GM23338 (cell line): ENCODE measurements around the gene POLR1A. TPM values are rescaled to one million over a fixed set of nuclear protein-coding genes. Genes with fewer than 3 reads are reported as not detected.

ENCODE experiments used
- ATAC-seq: fragments of 200-7000 bp; cut with Tn5 transposase; 3 replicates; pipeline ENCODE4 v1.9.1; 2020
- DNase-seq: peaks from one replicate; pipeline ENCODE4 v3.0.0-alpha.2; 2015; ENCODE audit warnings: low spot score
- H2AFZ ChIP-seq: fragments of 200-600 bp; sonication (generic); 2 replicates; pipeline ENCODE4 v1.8.0; 2016; ENCODE audit warnings: antibody characterized with exemption, mild to moderate bottlenecking, moderate library complexity
- H3F3A ChIP-seq: fragments of 200-600 bp; sonication (generic); replicated peaks from 2 replicates; pipeline ENCODE4 v1.8.0; 2017; ENCODE audit warnings: antibody characterized with exemption, mixed run types, low read depth
- H3K27ac ChIP-seq: fragments of 200-600 bp; sonication (generic); 2 replicates; pipeline ENCODE4 v1.6.1; 2016; ENCODE audit warnings: low read depth
- H3K27me3 ChIP-seq: fragments of 200-600 bp; sonication (generic); 2 replicates; pipeline ENCODE4 v1.8.0; 2016; ENCODE audit warnings: mild to moderate bottlenecking, mixed run types, moderate library complexity; ENCODE audit not compliant: insufficient read depth
- H3K36me3 ChIP-seq: fragments of 200-600 bp; sonication (generic); 2 replicates; pipeline ENCODE4 v1.8.0; 2016; ENCODE audit warnings: mild to moderate bottlenecking; ENCODE audit not compliant: insufficient read depth
- H3K4me1 ChIP-seq: fragments of 200-600 bp; sonication (generic); 2 replicates; pipeline ENCODE4 v1.8.0; 2016; ENCODE audit warnings: mild to moderate bottlenecking, moderate library complexity; ENCODE audit not compliant: insufficient read depth
- H3K4me2 ChIP-seq: fragments of 200-600 bp; sonication (generic); 2 replicates; pipeline ENCODE4 v1.7.1; 2017; ENCODE audit warnings: mixed run types
- H3K4me3 ChIP-seq: fragments of 200-600 bp; sonication (generic); 2 replicates; pipeline ENCODE4 v1.6.1; 2016; ENCODE audit warnings: mixed run types
- H3K79me2 ChIP-seq: fragments of 200-600 bp; sonication (generic); replicated peaks from 2 replicates; pipeline ENCODE4 v1.8.0; 2017; ENCODE audit warnings: mild to moderate bottlenecking; ENCODE audit not compliant: insufficient read depth
- H3K9me2 ChIP-seq: fragments of 200-600 bp; sonication (generic); 2 replicates; pipeline ENCODE4 v1.8.0; 2017; ENCODE audit not compliant: insufficient read depth
- H4K20me1 ChIP-seq: fragments of 200-600 bp; sonication (generic); replicated peaks from 2 replicates; pipeline ENCODE4 v1.8.0; 2017; ENCODE audit warnings: mild to moderate bottlenecking; ENCODE audit not compliant: insufficient read depth
- H3K27ac Mint-ChIP-seq: 2 replicates; pipeline ENCODE4 v1.8.0; 2020; ENCODE audit warnings: inconsistent platforms, mild to moderate bottlenecking, moderate library complexity, mixed read lengths
- H3K27me3 Mint-ChIP-seq: 3 replicates; pipeline ENCODE4 v1.8.0; 2022; ENCODE audit warnings: low read depth, mild to moderate bottlenecking, moderate library complexity, mixed read lengths, inconsistent platforms; ENCODE audit not compliant: insufficient read depth, poor library complexity
- H3K36me3 Mint-ChIP-seq: 3 replicates; pipeline ENCODE4 v1.8.0; 2021; ENCODE audit warnings: low read depth, mild to moderate bottlenecking, inconsistent platforms, moderate library complexity, mixed read lengths
- H3K4me1 Mint-ChIP-seq: 3 replicates; pipeline ENCODE4 v1.8.0; 2020; ENCODE audit warnings: mild to moderate bottlenecking, inconsistent platforms, mixed read lengths
- H3K4me3 Mint-ChIP-seq: 3 replicates; pipeline ENCODE4 v1.8.0; 2021; ENCODE audit warnings: moderate library complexity, mild to moderate bottlenecking, inconsistent platforms, mixed read lengths
- H3K9me3 Mint-ChIP-seq: 3 replicates; pipeline ENCODE4 v1.8.0; 2020; ENCODE audit warnings: moderate library complexity, mild to moderate bottlenecking, inconsistent platforms, mixed read lengths
- CREB1 ChIP-seq: fragments of 250-450 bp; sonication (Bioruptor Pico); IDR thresholded peaks from 2 replicates; pipeline ENCODE4 v1.5.0; 2020; ENCODE audit warnings: low read depth, mild to moderate bottlenecking, moderate library complexity
- CTCF ChIP-seq, 2 experiments: fragments of 200-600 bp in 1 of 2; sonication (generic) in 1 of 2; conservative IDR thresholded peaks; 2 replicates each; pipeline versions ENCODE4 v1.5.1 to v1.6.1; 2016 to 2017; ENCODE audit warnings: antibody characterized with exemption in 2 of 2, low read depth in 2 of 2, mild to moderate bottlenecking in 2 of 2, moderate library complexity in 1 of 2
- ETS1 ChIP-seq: IDR thresholded peaks from 2 replicates; pipeline ENCODE4 v1.6.1; 2016; ENCODE audit warnings: antibody characterized with exemption
- EZH2 ChIP-seq: fragments of 200-600 bp; sonication (generic); IDR thresholded peaks from one replicate; pipeline ENCODE4 v1.8.0; 2017; ENCODE audit warnings: antibody characterized with exemption, mild to moderate bottlenecking, low read depth; ENCODE audit not compliant: unreplicated experiment
- EZH2phosphoT487 ChIP-seq: fragments of 200-600 bp; sonication (generic); IDR thresholded peaks from one replicate; pipeline ENCODE4 v1.8.1; 2018; ENCODE audit warnings: antibody characterized with exemption; ENCODE audit not compliant: unreplicated experiment
- JUNB ChIP-seq: IDR thresholded peaks from one replicate; pipeline ENCODE4 v1.6.1; 2016; ENCODE audit warnings: antibody characterized with exemption; ENCODE audit not compliant: unreplicated experiment
- NANOG ChIP-seq: IDR thresholded peaks from 2 replicates; pipeline ENCODE4 v1.6.1; 2016; ENCODE audit warnings: antibody characterized with exemption, borderline replicate concordance
- POLR2AphosphoS5 ChIP-seq: IDR thresholded peaks from 2 replicates; pipeline ENCODE4 v1.6.1; 2016; ENCODE audit warnings: antibody characterized with exemption, low read depth
- REST ChIP-seq: IDR thresholded peaks from one replicate; pipeline ENCODE4 v1.6.1; 2018; ENCODE audit warnings: antibody characterized with exemption; ENCODE audit not compliant: unreplicated experiment
- STAT1 ChIP-seq: IDR thresholded peaks from one replicate; pipeline ENCODE4 v1.6.1; 2016; ENCODE audit warnings: antibody characterized with exemption; ENCODE audit not compliant: unreplicated experiment
- ZNF114 ChIP-seq: fragments of 250-450 bp; sonication (Bioruptor Pico); IDR thresholded peaks from 2 replicates; pipeline ENCODE4 v1.5.0; 2020; ENCODE audit warnings: mild to moderate bottlenecking, moderate library complexity
- ZNF462 ChIP-seq: fragments of 250-450 bp; sonication (Bioruptor Pico); IDR thresholded peaks from 2 replicates; pipeline ENCODE4 v1.5.0; 2020; ENCODE audit warnings: mild to moderate bottlenecking, moderate library complexity
- polyA plus RNA-seq: library from polyadenylated mRNA; unstranded; fragments of >200 nt; fragmentation: Nextera tagmentation; extraction: Ambion mirVana; gene quantifications from 2 replicates; pipeline ENCODE4 v1.2.1, GENCODE V29; 2016
- total RNA-seq: library from RNA; depleted of rRNA; stranded (reverse); fragments of >200 nt; shearing (Covaris generic); gene quantifications from 2 replicates; pipeline ENCODE4 v1.2.3, GENCODE V29; 2014

The POLR1A gene
- total and polyA plus RNA-seq, 2 experiments from 2014 or later = 13.8 to 43.2 TPM

- TF ChIP-seq REST = no peak
- TF ChIP-seq POLR2AphosphoS5 = no peak
- no peak for TF ChIP-seq ZNF114 (CRISPR knock-in tag)
- no peak for TF ChIP-seq JUNB
- no peak for TF ChIP-seq EZH2
- TF ChIP-seq CREB1 (CRISPR knock-in tag) = no peak
- TF ChIP-seq EZH2phosphoT487 = no peak
- no peak for TF ChIP-seq STAT1
- no peak for TF ChIP-seq CTCF (conservative IDR thresholded peaks at IDR 0.05; ENCODE audit: low read depth in 2 of 2)
Observed at GRCh38 chr2:86015006-86015405, 90.7 kb downstream of the POLR1A start (continued).

- no peaks in the 10 kb centered on the region for H3K36me3 ChIP-seq
- H3K27ac Mint-ChIP-seq = no peak overlapping the region
- H3K4me2 ChIP-seq = no peak overlapping the region
- no peaks in the 10 kb centered on the region for H4K20me1 ChIP-seq
- peaks cover 10% of the 10 kb centered on the region for H3K27me3 Mint-ChIP-seq
- no peaks in the 10 kb centered on the region for H3K27me3 ChIP-seq
- no peaks in the 10 kb centered on the region for H3K9me2 ChIP-seq
- H3K4me1 ChIP-seq = no peaks in the 10 kb centered on the region
- H3K4me3 ChIP-seq = no peak overlapping the region
- H3F3A ChIP-seq = no peaks in the 10 kb centered on the region
- no peak overlapping the region for H3K4me3 Mint-ChIP-seq
- no peak overlapping the region for H3K27ac ChIP-seq
- H3K9me3 Mint-ChIP-seq = peaks cover 18% of the 10 kb centered on the region
- peaks cover 5% of the 10 kb centered on the region; the same call in 2 of the 3 replicates for H3K4me1 Mint-ChIP-seq
- H3K36me3 Mint-ChIP-seq = peaks cover 7% of the 10 kb centered on the region; the same call in 1 of the 3 replicates
- H3K79me2 ChIP-seq = no peaks in the 10 kb centered on the region
- DNase-seq (no peak), ATAC-seq (no peak)
- H2AFZ ChIP-seq = no peak overlapping the region
- TF ChIP-seq EZH2phosphoT487 (no peak), NANOG (no peak), ZNF462 (CRISPR knock-in tag) (no peak), ETS1 (no peak), EZH2 (no peak)
Observed at GRCh38 chr2:86014493-86014892, 91.2 kb downstream of the POLR1A start.
